COR-L47 (cell line): ENCODE measurements around the gene GABRB1.

Experiments
- DNase-seq: peaks from one replicate; lab custom pipeline; 2025; lab: John Stamatoyannopoulos, UW

GABRB1 gene

DNA sequence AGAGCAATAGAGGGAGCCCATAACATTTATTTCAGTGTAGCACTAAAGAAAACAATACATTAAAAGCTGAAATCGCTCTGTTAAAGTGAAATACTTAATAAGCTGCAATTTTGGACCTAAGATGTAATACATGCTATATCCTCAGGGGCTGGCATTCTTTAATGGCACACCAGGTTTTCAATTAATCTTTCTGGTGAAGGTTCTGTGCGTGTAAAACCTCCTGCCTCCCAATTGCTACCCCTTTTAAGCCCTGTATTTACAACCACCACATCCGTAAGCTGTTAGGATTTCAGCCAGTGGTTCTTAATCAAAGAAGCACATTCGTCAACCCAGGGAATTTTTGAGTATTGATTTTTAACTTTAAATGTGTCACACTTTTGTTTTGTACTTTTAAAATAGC is 439.7 kb downstream of the GABRB1 start:
- DNase-seq, result no peak

DNA sequence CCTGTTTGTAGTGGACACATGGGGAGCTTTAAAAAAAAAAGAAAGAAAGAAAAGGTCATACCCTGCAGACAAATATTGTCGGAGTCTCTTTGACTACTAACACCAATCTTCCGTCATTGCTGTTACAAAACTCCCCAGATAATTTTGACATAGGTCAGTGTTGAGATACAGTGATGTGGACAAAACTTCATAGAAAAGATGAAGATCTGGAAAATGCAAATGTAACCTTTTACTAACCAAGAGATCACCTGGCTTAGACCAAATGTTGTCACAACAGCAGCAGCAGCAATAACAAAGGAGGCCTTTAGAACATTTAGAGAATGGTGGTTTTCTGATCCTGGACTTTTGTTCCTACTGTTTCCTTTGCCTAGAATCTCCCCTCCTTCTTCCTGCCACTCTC is 440.2 kb downstream of the GABRB1 start:
- DNase-seq, result no peak

DNA sequence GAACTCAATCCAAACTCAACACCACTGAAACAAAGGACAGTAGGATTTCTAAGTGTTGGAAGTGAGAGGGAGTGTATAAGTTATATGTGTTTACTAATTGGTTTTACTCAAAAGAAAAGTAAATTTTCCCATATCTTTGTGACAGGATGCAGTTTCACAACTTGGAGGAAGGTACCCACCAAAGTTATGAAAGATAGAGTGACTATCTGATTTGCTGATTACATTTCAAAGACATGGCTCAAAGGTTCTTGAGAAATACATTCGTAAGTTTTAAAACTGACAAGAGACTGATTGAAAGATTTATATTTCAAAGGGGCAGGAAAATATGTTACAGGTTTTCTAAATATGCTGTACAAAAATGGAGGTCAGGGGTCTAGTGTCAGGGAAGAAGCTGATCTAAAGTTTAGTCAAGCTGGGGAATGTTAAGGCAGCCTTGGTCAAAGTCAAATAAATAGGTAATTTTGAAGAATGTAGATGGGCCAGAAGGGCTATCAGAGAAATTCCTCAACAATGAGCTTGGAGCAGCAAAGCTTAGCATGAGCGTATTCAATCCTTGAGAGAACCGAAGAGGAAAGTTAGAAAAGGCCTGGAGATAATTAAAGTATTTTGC is 441.9 kb downstream of the GABRB1 start:
- no peak for DNase-seq

DNA sequence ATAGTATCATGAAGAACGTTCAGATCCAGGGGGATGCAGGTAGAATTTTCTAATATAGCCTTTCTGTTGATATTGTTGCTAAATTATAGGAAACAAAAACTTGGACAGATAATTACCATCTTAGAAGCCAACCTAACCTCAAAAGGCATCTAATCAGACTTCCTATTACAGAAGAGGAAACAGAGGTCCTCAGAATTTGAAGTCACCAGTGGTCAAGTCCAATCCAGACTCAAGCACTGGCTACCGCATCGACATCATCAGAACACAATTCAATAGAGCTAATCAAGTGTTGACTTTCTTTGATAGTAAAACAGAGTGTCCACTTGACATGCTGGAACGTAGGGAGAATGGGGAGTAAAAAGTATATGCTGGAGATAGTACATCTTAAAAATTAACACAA is 443.4 kb downstream of the GABRB1 start:
- no peak for DNase-seq

DNA sequence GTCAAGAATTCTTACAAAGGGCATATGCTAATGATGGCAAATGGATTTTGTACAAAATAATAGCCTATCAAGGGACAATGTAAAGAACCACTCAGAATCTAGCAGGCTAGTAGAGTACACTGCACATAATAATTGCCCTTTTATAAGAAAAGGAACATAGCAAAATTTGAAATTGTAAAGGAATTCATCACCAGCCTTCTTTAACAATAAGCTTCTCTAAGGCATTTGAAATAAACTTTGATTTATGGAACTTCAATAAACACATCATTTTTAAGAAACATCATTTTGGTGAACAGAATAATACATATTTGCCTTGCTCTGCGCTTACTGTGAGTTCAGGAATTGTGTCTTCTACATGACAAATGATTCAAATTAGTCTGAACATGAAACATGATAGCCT is 444.0 kb downstream of the GABRB1 start:
- DNase-seq, result no peak
